Activated CD8-positive, alpha-beta memory T cell treated with anti-CD3 and anti-CD28 coated beads, Interleukin-2, amount 50 U/mL, for 1 hour (primary cell): ENCODE measurements around the gene ERC2.

Source experiments
- DNase-seq: peaks from one replicate; pipeline ENCODE4 v3.0.0-alpha.2; 2020; ENCODE audit errors: extremely low read depth

Gene ERC2

DNA sequence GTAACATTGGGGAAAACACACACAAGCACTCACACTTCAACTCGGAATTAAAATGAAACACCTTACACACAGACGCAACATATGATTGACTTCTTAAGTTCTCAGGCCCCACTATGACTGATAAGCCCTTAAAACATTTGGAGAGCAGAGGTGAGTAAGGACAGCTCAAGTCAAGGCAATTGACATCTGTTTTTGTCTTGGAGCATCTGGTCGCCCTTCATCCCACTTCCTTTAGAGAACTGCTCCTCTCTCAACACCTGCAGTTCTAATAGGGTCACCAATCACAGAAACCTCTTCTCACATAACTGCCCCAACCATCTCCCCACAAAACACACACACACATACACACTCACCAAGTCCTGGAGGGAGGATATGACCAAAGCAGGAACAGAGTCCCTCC, 43.4 kb downstream of the ERC2 start:
- DNase-seq: no peak

DNA sequence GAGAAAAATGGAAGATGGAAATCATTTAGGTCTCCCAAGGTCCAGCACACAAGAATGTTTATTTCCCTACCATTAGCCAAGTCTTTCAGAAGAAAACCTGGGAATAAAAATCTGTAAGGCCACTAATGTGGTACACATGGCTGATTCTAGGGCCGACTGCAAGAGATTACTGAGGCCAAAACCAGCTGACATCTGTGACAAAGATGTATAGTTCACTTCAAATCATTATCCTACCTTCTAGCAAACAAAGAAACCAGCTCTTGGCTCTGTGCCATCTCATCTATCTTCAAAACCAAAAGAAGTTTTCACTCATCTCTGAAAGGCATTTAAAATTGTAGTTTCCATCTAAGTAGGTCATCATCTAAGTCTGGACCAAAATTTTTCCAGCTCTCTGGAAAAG, 43.9 kb downstream of the ERC2 start:
- no peak for DNase-seq

DNA sequence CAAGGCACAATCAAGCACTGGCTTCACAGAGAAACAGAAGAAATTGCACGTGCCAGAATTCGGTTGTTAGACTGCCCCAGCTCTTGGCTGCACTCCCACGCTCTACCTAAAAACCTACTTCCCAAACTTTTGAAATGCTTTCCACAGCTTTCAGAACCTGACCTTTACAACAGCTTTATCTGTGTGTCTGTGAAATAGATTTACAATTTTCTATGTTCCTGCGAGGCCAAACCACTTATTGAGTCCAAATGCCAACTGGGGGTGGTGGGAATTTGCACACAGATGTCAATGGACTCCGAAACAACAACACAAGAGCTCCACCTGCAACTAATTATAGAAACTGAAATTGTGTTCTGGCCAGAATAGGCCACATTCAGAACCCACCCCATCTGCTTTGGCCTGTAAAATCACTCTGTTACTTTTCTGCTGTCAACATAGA, 44.6 kb downstream of the ERC2 start:
- DNase-seq: no peak

DNA sequence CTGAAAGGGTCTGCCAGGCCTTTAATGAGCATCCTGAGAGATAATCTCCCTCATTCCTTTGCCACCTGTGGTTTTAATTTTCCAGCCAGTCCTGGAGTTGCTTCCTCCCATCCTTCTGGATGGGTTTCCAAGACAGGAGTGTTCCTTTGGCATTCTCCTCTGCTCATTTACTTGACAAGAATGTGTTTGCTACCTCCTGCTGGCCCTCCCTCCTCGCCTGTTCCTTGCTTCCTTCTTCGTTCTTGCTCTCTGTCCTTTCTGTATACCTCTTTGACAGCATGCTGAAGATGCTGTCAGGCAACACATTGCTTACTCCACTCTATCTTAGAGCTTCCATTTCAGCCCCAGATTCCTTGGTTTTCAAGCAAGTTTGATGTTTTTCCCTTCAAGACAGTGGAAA, 46.0 kb downstream of the ERC2 start:
- no peak for DNase-seq

DNA sequence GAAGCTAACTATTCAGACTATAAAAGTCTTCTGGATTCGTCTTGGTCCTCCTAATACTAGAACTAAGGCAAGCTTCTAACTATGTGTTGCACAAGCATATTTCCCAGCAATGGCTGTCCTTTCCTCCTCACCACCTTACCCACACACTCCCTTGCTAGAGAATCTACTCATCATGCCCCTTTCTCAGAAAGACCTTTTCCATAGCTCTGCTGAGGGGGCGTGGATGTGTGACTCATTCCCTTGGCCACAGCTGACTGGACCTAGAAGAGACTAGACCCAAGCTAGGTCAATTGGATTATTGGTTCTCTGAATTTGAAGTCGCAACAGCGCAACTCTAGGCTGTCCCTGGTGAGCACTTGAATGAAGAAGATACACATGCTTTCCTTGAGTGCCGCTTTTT, 47.1 kb downstream of the ERC2 start:
- DNase-seq: no peak

DNA sequence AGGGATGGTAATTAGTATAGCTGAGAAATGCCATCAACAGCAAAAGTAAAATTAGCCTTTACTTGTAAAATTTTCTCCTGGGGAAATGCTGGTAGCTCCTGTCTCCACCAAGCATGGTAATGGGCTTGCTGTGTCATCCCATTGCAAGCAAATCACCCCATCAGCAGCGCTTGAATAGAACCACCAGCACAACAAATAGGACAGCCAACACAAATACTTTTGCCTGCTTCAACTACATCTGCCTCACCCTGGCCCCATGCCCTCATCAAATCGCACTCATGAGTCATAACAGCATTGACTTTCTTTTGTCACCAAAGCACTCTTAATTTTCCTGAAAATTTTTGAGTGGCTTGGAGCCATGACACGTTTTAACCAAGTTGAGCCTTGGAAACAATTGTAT, 52.6 kb downstream of the ERC2 start:
- no peak for DNase-seq

DNA sequence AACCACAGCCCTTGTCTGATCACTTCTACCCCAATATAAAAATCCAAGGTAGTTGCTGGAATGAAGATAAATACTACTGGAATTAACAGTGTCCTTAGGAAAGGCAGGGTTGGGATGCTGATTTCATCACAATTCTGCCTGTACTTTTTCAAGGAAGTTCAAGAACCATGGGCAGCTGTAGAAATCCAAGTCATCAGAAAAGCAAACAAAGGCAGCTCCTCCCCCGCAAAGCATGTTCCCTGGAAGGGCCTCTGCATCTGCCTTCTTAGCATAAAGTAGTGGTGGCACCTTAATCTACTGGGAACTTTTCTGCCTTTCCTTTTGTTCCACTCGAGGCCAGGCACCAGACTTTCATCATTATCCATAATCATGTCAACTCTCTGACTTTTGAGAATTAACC, 54.4 kb downstream of the ERC2 start:
- no peak for DNase-seq

DNA sequence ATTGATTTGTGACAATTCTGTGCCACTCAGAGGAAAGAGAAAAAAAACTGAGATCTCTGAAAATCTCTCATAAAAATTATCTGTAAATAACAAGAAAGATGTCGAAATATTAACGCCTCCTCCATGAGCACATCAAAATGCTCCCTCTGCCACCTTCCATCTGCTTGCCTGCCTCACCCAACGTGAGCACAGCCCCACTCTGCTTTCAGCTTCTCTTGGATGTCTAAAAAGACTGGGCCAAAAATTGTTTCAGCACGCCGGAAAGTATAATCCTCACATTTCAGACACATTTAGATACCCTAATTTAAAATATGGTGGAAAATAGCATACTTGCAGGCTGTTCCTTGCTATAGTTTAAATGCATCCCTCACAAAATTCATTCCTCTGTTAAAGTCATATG, 57.1 kb downstream of the ERC2 start:
- DNase-seq: no peak

DNA sequence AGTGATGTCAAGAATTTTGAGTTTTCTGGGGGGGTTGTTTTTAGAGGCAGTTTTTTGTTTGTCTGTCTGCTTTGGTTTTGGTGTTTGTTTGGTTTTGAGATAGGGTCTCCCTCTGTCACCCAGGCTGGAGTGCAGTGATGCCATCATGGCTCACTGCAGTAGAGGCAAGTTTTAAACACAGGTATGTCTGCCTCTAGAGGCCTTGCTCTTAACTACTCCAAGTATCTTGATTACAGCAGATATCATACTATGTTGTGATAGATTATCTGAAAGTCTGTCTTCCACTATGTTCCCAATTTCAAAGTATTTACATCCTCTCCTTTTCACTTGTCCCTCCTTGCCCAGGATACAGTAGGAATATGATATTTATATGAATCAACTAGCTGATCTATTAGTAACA, 57.7 kb downstream of the ERC2 start:
- DNase-seq: no peak

DNA sequence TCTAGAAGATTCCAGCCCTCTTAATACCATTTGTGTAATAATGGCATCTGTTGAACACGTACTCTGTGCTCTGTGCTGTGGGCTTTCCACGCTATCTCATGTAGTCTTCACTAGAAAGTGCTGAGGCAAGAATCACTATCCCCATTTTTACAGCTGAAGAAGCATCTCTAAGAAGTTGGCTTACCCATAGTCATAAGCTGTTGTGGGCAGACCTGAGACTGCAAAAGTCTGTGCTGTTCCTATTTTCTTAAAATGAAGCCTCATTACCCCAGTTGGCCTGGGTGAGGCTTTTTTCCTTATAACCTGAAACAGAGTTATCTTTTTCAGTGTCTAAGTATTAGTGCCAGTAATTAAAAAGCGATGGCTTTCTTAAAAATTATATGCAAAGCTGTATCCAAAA, 58.5 kb downstream of the ERC2 start:
- no peak for DNase-seq

DNA sequence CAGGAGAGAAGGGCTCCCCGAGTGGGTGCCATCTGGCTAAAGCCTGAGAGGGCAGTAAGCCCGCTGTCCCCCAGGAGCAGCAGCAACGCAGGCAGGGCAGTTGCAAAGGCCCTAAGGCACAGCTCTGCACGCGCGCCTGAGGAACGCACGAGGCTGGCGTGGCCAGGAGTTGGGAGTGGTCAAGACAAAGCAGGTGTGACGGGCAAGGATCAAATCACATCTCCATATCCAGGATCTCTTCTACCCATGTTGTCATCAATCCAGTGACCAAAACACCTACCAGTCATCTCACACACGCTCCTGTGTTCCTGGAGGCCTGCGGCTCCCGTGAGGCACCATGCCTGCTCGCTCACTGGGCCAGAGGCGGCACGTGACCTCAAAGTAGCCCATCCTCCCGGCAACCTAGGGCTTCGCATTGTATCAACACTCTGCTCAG, 59.5 kb downstream of the ERC2 start:
- no peak for DNase-seq

DNA sequence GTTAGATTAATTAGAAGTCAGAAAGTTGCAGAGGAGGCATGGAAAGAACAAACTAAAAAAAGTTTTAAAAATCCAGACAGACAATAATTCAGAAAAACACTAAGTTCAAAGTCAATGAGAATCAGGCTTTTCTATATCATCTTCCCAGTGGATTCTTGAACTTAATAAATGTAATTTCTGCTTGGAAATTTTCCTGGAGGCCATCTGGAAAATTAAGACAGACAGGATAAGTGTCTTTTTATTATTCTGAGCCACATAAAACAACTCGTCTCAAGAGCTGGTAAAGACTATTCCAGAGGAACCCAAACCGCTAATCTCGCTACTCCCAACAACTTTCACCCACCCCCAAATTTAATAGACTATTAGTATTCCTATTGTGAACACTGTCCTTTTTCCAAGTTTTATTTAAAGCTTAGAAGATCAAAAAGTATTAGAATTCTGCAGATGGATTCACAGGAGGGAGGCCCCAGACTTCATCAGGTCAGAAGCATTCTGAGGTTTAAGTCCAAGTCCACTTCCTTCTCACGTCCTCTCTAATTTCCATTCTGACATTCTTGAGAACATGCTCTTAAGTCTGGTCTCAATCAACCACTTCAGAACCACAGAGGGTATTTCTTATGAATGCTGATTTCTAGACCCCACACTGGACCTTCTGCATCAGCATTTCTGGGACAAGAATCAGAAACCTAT, 61.3 kb downstream of the ERC2 start:
- no peak for DNase-seq

DNA sequence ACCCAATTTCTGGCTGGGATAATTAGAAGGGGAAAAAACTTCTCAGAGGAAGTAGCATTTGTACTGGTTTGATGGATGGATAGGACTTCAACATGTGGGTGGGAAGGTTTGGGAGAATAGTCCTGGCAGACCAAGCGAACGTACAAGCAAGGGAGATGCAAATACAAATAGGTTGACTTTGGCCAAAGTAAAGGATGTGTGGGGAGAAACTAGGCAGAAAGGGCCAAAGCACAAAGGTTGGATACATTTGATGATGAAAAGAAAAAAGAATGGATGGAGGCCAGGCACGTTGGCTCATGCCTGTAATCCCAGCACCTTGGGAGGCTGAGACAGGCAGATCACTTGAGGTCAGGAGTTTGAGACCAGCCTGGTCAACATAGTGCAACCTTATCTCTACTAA, 63.4 kb downstream of the ERC2 start:
- DNase-seq: no peak

DNA sequence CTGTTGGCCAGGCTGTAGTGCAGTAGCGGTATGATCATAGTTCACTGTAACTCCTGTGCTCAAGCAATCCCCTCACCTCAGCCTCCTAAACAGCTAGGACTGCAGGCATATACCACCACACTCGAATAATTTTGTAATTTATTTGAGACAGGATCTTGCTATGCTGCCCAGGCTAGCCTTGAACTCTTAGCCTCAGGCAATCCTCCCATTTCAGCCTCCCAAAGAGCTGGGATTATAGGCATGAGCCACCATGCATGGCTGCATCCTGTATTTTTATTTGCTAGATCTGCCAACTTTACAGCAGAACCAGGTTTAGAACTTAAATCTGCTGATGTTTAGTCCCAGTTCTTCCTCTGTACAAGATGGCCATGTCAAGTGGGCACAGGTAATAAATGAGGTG, 69.6 kb downstream of the ERC2 start:
- DNase-seq: no peak

DNA sequence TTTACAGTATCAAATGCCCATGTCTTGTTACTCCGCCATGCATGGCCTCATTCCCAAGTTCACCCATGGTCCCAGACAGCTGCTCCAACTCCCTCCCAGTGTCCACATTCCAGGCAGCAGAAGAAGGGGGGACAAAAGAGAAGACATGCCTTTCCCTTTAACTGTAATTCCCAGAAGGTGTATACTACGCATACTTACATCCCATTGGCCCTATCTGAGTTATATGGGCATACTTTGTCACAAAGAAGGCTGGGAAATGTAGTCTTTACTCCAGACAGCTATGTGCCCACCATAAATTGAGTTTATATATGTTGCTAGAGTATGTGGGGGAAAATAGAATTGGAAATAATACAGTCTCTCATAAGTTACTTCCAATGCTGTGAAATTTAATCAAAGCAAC, 70.5 kb downstream of the ERC2 start:
- DNase-seq: no peak

DNA sequence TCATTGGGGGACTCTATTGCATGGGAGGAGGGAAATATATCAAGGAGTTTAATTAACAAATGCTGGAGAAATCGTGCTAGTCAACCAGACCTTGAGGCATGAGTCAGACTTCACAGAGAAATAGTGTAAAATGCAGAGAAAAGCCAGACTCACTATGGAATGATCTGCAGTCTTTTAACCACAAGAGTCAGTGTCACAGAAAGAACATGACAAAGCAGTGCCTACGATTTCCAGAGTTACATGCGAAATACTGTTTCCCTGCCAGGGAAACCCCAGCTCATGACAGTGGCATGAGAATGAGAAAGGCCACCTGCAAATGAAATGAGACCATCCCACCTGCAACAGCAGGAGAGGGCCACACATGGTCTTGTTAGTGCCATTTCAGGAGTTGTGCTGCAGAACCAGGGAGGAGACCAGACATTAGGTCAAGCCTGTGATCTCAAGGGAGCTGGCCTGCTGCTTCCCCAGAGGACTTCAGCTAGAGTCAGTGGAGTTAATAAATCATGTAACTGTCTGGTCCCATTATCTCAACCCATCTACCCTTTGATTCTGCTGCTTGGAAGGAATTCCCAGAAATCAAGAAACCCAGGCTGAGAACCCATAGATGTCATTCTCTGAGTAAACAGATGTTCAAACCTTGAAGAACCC, 79.0 kb downstream of the ERC2 start:
- DNase-seq: no peak

DNA sequence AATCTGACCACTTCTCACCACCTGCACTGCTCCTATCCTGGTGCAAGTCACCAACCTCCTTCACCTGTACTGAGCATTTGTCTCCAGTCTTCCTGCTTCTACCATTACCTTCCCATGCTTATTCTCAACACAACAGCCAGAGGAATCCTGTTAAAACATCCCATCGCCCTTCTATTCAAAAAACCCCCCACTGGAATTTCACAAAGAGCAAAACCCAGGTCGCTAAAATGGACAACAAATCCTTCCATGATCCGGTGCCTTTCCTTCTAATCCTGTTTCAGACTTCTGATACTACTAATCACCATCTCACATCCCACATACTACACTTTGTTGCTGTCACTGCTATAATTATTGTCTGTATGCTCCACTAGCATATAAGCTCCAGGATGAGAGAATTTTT, 85.2 kb downstream of the ERC2 start:
- DNase-seq: no peak

DNA sequence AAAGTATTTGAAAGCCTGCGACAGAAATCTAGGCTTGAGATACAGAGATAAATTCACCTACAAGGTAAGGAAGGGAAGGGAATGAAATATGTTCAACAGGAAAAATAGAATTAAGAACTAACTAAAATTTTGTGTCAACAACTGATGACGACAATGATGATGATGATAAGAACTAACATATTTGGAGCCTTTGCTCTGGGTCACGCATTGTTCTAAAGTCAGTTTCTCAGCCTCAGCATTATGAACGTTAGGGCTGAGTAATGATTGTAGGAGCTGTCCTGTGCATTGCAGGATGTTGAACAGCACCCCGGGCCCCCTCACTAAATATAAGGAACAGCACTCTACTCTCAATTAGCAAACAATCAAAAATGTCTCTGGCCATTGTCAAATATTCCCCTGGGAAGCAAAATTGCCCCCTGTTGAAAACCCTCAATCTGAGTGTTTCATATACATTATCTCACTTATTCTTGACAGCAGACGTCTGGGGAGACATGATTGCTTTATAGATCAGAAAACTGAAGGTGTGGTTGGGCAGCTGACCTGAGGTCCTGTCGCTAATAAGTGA, 88.5 kb downstream of the ERC2 start:
- DNase-seq: no peak

DNA sequence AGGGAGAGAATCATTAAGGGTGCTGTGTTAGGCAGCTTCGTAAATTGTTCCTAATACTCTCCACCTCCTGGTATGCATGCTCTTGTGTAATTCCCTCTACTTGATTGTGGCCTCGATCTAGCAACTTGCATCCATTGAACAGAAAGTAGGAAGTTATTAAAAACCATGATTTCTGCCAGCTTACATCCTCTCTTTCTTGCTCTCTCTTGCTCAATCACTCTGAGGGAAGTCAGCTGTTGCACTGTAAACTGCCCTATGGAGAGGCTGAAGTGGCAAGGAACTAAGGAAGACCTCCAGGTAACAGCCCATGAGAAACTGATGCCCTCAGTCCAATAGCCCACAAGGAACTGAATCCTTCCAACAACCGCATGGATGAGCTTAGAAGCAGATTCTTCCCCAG, 92.6 kb downstream of the ERC2 start:
- no peak for DNase-seq

DNA sequence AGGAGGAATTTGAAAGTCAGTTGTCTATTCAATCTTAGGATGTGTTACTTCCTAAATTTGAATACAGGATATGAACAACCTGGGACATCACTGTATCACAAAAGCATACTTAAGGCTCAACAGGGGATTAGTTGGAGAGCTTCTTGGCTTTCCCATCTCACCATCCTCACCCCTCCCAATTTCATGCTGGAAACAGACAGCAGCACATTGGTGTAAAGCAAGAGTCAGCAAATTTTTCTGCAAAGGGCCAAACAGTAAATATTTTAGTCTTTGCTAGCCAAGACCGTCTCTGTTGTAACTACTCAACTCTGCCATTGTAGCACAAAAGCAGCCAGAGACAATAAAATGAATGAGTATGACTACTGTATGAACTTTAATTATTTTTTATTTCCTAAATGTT, 94.9 kb downstream of the ERC2 start:
- no peak for DNase-seq

DNA sequence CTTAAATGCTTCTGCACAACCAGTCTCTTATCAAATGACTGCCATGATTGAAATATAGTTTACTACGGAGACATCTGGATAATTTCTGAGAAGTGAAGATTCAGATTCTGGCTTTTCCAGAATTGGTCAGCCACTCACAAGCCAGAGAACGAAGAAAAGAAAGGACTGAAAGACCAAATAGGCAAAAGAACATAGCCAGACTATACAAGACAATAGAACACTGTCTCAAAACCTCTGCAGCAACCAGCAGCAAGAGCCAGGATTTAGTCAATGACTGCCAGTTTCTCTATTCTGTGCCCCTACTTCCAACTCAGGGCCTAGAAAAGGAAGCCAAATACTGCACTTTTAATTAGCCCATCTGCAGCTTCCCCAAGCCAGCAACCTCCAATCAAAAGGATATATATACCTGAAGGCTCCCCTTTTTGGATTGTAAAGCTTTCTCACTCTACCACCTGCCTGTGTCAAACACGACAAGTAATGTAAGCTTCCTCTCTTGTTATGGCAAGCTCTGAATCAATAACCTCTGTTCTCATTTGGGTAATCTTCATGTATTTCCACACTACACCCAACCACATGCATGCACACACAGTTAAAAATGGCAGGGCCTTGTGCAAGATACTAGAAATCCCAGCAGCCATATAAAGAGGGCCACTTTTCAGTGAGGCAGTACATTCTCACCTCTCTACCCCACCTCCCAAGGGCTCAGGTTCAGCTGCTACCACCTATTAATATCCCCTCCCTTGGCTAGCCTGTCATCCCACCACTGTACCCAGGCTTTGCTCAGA, 97.1 kb downstream of the ERC2 start:
- no peak for DNase-seq

DNA sequence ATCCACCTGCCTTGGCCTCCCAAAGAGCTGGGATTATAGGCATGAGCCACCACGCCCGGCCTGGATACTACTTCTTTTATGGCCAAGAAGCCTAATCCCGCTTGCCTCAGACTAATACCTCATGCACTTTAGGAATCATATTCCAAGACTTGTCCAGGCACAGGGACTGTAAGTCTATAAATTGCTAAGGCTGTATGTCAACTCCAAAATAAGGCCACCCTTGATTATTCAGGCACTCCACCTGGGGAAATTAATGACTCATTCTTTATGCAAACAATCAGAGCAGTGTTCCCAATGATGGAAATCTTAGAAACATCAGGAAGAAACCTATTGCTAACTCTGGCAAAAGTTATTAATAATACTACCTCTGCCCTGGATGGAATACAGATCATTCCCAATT, 98.4 kb downstream of the ERC2 start:
- no peak for DNase-seq

DNA sequence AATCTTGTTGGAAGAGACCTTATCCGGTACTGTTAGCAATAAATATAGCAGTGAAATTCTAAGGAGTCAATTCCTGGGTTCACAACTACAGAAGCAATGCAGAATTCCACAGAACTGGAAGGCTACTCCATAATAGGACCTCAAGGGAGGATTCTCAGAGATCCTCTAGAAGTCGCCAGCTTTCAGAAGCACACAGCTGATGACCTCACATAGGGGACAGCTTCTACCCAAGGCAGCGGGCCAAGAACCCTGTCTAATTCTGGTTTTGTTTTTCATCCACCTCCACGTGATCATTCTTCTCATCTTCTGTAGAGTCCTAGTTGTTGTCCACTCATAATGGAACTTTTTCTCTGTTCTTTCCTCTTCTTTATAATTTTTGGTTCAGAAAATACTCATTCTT, 99.4 kb downstream of the ERC2 start:
- DNase-seq: no peak
